ENCODE data around the gene ZBTB45. TPM values are rescaled to one million over a fixed set of nuclear protein-coding genes. Genes with fewer than 3 reads are reported as not detected.

The ZBTB45 gene
- polyA plus RNA-seq, 1 donor from 2014 or later: 6.8 TPM

DNA sequence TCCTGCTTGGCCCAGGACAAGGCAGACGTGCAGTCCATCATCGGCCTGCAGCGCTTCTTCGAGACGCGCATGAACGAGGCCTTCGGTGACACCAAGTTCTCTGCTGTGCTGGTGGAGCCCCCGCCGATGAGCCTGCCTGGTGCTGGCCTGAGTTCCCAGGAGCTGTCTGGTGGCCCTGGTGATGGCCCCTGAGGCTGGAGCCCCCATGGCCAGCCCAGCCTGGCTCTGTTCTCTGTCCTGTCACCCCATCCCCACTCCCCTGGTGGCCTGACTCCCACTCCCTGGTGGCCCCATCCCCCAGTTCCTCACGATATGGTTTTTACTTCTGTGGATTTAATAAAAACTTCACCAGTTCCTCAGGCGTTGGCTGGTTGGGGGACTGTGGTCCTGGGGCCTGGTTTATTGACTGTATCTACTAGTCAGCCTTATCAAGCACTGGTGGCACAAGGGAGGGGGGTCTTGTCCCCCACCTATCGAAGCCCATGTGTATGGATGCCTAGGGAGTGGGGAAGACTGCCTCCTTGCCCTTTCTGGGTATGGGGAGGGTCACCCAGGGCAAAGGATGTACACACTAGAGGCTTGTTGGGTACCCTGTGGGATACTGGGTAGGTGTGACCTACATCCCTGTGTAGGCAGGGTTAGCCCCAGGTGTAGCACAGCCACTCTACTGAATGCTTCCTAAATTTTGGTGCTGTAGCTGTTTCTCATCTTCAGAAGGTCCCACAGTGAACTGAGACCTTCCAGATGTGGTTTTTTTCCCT is 30.9 kb upstream of the ZBTB45 start:
- peaks cover 25% of the 10 kb centered on the region for H3K79me2 ChIP-seq (replicated peaks; ENCODE audit: insufficient read depth, low read length)
- TF ChIP-seq MXI1 (conservative IDR thresholded peaks at IDR 0.05; ENCODE audit: poor library complexity, severe bottlenecking) (no peak), POLR2AphosphoS5 (IDR thresholded peaks at IDR 0.05) (no peak), RAD21 (conservative IDR thresholded peaks at IDR 0.05) (no peak), SMC3 (conservative IDR thresholded peaks at IDR 0.05; ENCODE audit: poor library complexity) (no peak), EP300 (conservative IDR thresholded peaks at IDR 0.05; ENCODE audit: poor library complexity, severe bottlenecking) (no peak), EZH2 (IDR thresholded peaks at IDR 0.05; ENCODE audit: borderline replicate concordance, insufficient read depth, low read length, poor library complexity, severe bottlenecking) (no peak), TAF1 (IDR thresholded peaks at IDR 0.05; ENCODE audit: low read depth) (no peak), REST (IDR thresholded peaks at IDR 0.05; ENCODE audit: borderline replicate concordance) (no peak)
- TF ChIP-seq, protein P1, sequence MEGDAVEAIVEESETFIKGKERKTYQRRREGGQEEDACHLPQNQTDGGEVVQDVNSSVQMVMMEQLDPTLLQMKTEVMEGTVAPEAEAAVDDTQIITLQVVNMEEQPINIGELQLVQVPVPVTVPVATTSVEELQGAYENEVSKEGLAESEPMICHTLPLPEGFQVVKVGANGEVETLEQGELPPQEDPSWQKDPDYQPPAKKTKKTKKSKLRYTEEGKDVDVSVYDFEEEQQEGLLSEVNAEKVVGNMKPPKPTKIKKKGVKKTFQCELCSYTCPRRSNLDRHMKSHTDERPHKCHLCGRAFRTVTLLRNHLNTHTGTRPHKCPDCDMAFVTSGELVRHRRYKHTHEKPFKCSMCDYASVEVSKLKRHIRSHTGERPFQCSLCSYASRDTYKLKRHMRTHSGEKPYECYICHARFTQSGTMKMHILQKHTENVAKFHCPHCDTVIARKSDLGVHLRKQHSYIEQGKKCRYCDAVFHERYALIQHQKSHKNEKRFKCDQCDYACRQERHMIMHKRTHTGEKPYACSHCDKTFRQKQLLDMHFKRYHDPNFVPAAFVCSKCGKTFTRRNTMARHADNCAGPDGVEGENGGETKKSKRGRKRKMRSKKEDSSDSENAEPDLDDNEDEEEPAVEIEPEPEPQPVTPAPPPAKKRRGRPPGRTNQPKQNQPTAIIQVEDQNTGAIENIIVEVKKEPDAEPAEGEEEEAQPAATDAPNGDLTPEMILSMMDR (IDR thresholded peaks at IDR 0.05; ENCODE audit: poor library complexity, severe bottlenecking): no peak
- no peaks in the 10 kb centered on the region for H3K9me3 ChIP-seq (ENCODE audit: low read length)
- H3K4me2 ChIP-seq (ENCODE audit: low read length): no peak overlapping the region
- H2AFZ ChIP-seq (ENCODE audit: low read depth, low read length): no peak overlapping the region
- peaks cover 30% of the 10 kb centered on the region for H4K20me1 ChIP-seq (ENCODE audit: insufficient read depth)
- peaks cover 9% of the 10 kb centered on the region for H3F3A ChIP-seq (ENCODE audit: insufficient read depth, low read length, poor library complexity, severe bottlenecking)
- no peak overlapping the region for H3K4me3 ChIP-seq (ENCODE audit: low read length)
- H3K9me2 ChIP-seq (ENCODE audit: insufficient read depth, low read length): no peaks in the 10 kb centered on the region
- H3K36me3 ChIP-seq (ENCODE audit: insufficient read depth, low read length): peaks cover 3% of the 10 kb centered on the region
- H3K27ac ChIP-seq (ENCODE audit: low read length): no peak overlapping the region
- H3K9ac ChIP-seq (ENCODE audit: low read length): no peak overlapping the region
- no peaks in the 10 kb centered on the region for H3K27me3 ChIP-seq (ENCODE audit: insufficient read depth, low read depth, low read length)

- Histone ChIP-seq H3K79me2 (replicated peaks; ENCODE audit: insufficient read depth, low read length) (peaks cover 32% of the 10 kb centered on the region), H3K36me3 (ENCODE audit: insufficient read depth, low read length) (peaks cover 3% of the 10 kb centered on the region), H4K20me1 (ENCODE audit: insufficient read depth) (peaks cover 37% of the 10 kb centered on the region)
These were observed 30.2 kb upstream of the ZBTB45 start for GRCh38 chr19:58549664-58550361.

More at GRCh38 chr19:58549664-58550361, 30.2 kb upstream of the ZBTB45 start:
- no peak overlapping the region for H3K27ac ChIP-seq (ENCODE audit: low read length)
- H3K4me3 ChIP-seq (ENCODE audit: low read length): no peak overlapping the region
- no peaks in the 10 kb centered on the region for H3K9me3 ChIP-seq (ENCODE audit: low read length)
- TF ChIP-seq RAD21 (conservative IDR thresholded peaks at IDR 0.05) (no peak), POLR2AphosphoS5 (IDR thresholded peaks at IDR 0.05) (no peak), SMC3 (conservative IDR thresholded peaks at IDR 0.05; ENCODE audit: poor library complexity) (no peak), MXI1 (conservative IDR thresholded peaks at IDR 0.05; ENCODE audit: poor library complexity, severe bottlenecking) (no peak), TAF1 (IDR thresholded peaks at IDR 0.05; ENCODE audit: low read depth) (no peak), REST (IDR thresholded peaks at IDR 0.05; ENCODE audit: borderline replicate concordance) (no peak), EP300 (conservative IDR thresholded peaks at IDR 0.05; ENCODE audit: poor library complexity, severe bottlenecking) (no peak), EZH2 (IDR thresholded peaks at IDR 0.05; ENCODE audit: borderline replicate concordance, insufficient read depth, low read length, poor library complexity, severe bottlenecking) (no peak)
- TF ChIP-seq, protein P1 (IDR thresholded peaks at IDR 0.05; ENCODE audit: poor library complexity, severe bottlenecking): no peak
- H2AFZ ChIP-seq (ENCODE audit: low read depth, low read length): no peak overlapping the region
- H3F3A ChIP-seq (ENCODE audit: insufficient read depth, low read length, poor library complexity, severe bottlenecking): peaks cover 9% of the 10 kb centered on the region
- no peaks in the 10 kb centered on the region for H3K9me2 ChIP-seq (ENCODE audit: insufficient read depth, low read length)
- H3K27me3 ChIP-seq (ENCODE audit: insufficient read depth, low read depth, low read length): no peaks in the 10 kb centered on the region
- H3K9ac ChIP-seq (ENCODE audit: low read length): no peak overlapping the region
- H3K4me2 ChIP-seq (ENCODE audit: low read length): no peak overlapping the region

Measured in neural cell (in vitro differentiated cells).